MM.1S (cell line): Measurements from ENCODE around the gene TPH2.

Experiments used
- CTCF ChIP-seq: fragments of 300-600 bp; sonication (generic); IDR thresholded peaks from 2 replicates; pipeline ENCODE4 v1.5.1; 2016; ENCODE audit warnings: antibody characterized with exemption, low read length, mixed read lengths
- EZH2 ChIP-seq: fragments of 300-600 bp; sonication (generic); optimal IDR thresholded peaks from 2 replicates; pipeline ENCODE3; 2017; ENCODE audit warnings: low read depth, mild to moderate bottlenecking, antibody characterized with exemption, low read length, mixed read lengths

- TF ChIP-seq CTCF (no peak), EZH2 (no peak)
Observed at GRCh38 chr12:71945121-71945520, 6.5 kb downstream of the TPH2 start.
